Erythroblast (primary cell): Measurements from ENCODE around the gene SH2D3C.

Experiments
- GATA1 ChIP-seq: IDR thresholded peaks from 2 replicates; pipeline ENCODE4 v1.6.1; 2011; ENCODE audit warnings: low read depth, mild to moderate bottlenecking, control low read depth, low read length, moderate library complexity
- POLR2A ChIP-seq: IDR thresholded peaks from 2 replicates; pipeline ENCODE4 v1.6.1; 2011; ENCODE audit warnings: mild to moderate bottlenecking, low read length

GRCh38 chr9:127761061-127761460 lies 17.4 kb downstream of the SH2D3C start:
- TF ChIP-seq POLR2A, result no peak
- no peak for TF ChIP-seq GATA1
